ENCODE data around the gene GARIN5B.

DNA sequence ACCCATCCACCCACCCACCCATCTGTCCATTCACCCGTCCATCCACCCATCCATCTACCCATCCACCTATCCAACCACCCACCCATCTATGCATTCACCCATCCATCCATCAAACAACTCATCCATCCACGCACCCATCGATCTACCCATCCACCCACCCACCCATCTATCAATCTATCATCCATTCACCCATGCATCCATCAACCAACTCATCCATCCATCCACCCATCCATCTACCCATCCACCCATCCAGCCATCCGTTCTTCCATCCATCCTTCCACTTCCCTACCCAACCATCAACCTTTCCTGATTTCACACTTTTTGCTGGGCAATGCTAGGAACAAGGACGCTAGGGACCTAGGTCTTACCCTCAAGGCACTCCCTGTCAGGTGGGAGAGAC lies 19.0 kb upstream of the GARIN5B start:
- TF ChIP-seq, protein P1, sequence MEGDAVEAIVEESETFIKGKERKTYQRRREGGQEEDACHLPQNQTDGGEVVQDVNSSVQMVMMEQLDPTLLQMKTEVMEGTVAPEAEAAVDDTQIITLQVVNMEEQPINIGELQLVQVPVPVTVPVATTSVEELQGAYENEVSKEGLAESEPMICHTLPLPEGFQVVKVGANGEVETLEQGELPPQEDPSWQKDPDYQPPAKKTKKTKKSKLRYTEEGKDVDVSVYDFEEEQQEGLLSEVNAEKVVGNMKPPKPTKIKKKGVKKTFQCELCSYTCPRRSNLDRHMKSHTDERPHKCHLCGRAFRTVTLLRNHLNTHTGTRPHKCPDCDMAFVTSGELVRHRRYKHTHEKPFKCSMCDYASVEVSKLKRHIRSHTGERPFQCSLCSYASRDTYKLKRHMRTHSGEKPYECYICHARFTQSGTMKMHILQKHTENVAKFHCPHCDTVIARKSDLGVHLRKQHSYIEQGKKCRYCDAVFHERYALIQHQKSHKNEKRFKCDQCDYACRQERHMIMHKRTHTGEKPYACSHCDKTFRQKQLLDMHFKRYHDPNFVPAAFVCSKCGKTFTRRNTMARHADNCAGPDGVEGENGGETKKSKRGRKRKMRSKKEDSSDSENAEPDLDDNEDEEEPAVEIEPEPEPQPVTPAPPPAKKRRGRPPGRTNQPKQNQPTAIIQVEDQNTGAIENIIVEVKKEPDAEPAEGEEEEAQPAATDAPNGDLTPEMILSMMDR (IDR thresholded peaks at IDR 0.05): no peak
- no peak for TF ChIP-seq POLR2A (IDR thresholded peaks at IDR 0.05)

Data from esophagus squamous epithelium (tissue), 4 donors.